GM19023 (cell line): Measurements from ENCODE around the gene POT1.

Experiments
- ATAC-seq: cut with Tn5 transposase; IDR thresholded peaks from one replicate; pipeline ENCODE4 v1.9.1; 2021; ENCODE audit warnings: mild to moderate bottlenecking, moderate library complexity; ENCODE audit not compliant: unreplicated experiment

POT1 gene

GRCh38 chr7:124912972-124913371 is 16.7 kb downstream of the POT1 start:
- no peak for ATAC-seq

- no peak for ATAC-seq
Measured at GRCh38 chr7:124909808-124910207, 19.8 kb downstream of the POT1 start.

DNA sequence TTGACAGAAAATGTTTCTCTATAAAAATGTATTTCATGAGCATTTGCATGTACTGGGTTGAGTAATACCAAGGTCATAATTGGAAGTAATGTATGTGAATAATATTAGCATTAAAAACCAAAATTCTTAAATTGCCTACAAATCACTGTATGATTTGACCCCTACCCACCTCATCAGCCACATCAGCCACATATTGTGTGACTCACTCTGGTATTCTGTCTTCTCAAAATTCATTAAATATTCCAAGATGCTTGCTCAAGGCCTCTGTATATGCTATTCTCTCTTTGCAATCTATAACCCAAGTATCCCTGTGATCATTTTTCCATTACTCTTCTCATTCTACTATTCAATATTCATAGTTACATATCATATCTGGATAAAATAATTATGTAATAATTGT is 21.4 kb downstream of the POT1 start:
- no peak for ATAC-seq

- ATAC-seq: no peak
Measured at GRCh38 chr7:124907490-124907889, 22.1 kb downstream of the POT1 start.

GRCh38 chr7:124898531-124898930 is 31.1 kb downstream of the POT1 start:
- no peak for ATAC-seq

GRCh38 chr7:124896001-124896400 is 33.6 kb downstream of the POT1 start:
- ATAC-seq: no peak

DNA sequence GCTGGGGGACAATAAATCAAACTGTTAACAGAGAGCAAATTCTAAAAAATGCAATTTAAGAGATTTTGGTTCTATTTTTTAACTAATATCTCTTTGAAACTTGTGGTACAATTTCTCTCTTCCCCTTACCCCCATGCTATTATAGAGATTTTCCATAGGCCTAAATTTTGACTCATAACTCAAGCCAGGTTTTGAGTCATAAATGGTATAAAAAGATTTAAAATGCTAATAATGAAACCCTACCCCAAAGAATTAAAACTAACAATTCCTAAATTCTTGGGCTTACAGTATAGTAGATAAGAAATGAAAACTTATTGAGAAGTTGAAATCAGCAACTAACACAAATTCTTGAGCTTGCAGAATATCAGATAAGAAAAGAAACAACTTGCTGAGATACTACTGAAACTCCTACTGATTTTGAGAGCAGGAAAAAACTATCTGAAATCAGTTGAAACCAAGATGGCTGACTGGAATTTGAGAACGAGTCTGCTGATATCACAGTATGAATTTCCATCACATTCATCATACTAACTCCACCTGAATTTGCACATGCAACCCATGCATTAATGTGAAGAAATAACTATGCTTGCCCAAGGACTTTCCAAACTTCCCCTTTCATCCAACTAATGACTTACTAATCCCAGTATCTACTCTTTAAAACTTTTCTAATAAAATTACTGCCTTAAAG is 36.3 kb downstream of the POT1 start:
- ATAC-seq: no peak

GRCh38 chr7:124887247-124887646 is 42.4 kb downstream of the POT1 start:
- no peak for ATAC-seq

GRCh38 chr7:124881981-124882380 is 47.6 kb downstream of the POT1 start:
- ATAC-seq: no peak

DNA sequence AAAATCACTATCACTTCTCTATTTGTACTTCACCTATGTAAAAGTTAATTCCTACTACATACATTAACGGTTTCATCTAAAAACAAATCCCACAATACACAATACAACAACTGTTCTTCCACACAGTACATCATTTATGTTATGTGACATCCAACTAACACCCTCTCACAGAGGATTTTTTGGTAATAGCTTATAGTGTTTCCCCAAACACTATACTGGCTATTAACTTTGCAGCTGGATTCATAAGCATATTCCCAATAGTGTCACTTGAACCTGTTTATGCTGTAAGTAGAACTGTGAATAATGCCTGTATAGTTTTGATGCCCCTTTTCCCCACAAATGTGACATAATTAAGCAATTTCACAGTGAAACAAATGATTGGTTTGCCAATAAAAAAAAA is 49.9 kb downstream of the POT1 start:
- no peak for ATAC-seq

DNA sequence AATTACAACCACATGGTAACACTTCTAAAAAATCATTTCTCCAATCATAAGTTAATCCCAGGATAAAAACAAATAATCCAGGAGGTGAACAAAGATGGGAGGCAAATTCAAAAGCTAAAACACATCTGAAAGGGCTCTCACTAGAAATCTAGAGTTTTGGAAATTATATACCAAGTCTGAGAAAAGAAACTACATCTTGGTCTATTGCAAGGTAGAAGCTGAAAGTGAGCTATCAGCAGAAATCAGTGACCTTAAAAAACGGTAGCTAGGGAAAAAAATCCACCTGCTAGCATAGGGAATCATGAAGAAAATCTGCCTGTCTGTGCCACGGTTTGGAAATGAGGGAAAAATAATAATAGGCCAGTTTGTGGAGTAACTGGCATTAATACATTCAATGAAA is 50.5 kb downstream of the POT1 start:
- ATAC-seq: no peak

GRCh38 chr7:124874644-124875163 is 54.9 kb downstream of the POT1 start:
- ATAC-seq: no peak

- no peak for ATAC-seq
Measured at GRCh38 chr7:124857672-124858235, 71.9 kb downstream of the POT1 start.

GRCh38 chr7:124856299-124856888 is 73.2 kb downstream of the POT1 start:
- ATAC-seq: no peak

DNA sequence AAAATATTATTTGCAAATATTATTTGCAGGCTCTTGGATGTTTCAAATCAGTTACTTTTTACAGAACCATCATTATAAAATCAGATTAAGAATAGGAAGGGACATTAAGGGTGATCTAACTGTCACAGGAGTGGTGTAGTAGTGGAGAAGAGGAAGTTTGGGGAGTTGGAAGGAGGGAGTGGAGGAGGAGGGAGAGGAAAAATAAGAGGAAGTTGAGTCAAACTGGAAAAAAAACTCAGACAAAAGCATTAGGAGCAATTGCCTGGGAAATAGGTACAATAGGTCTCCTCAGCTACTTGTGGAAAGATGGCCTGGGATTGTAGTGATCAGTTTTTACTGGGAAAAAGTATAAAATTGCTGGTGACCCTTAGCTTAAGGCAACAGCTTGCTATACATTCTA is 86.3 kb downstream of the POT1 start:
- ATAC-seq: no peak

- no peak for ATAC-seq
Measured at GRCh38 chr7:124840435-124840834, 89.2 kb downstream of the POT1 start.

GRCh38 chr7:124839687-124840086 is 89.9 kb downstream of the POT1 start:
- no peak for ATAC-seq

GRCh38 chr7:124836173-124836572 is 93.5 kb downstream of the POT1 start:
- ATAC-seq: no peak

- no peak for ATAC-seq
Measured at GRCh38 chr7:124818807-124819206, 110.8 kb downstream of the POT1 start.

DNA sequence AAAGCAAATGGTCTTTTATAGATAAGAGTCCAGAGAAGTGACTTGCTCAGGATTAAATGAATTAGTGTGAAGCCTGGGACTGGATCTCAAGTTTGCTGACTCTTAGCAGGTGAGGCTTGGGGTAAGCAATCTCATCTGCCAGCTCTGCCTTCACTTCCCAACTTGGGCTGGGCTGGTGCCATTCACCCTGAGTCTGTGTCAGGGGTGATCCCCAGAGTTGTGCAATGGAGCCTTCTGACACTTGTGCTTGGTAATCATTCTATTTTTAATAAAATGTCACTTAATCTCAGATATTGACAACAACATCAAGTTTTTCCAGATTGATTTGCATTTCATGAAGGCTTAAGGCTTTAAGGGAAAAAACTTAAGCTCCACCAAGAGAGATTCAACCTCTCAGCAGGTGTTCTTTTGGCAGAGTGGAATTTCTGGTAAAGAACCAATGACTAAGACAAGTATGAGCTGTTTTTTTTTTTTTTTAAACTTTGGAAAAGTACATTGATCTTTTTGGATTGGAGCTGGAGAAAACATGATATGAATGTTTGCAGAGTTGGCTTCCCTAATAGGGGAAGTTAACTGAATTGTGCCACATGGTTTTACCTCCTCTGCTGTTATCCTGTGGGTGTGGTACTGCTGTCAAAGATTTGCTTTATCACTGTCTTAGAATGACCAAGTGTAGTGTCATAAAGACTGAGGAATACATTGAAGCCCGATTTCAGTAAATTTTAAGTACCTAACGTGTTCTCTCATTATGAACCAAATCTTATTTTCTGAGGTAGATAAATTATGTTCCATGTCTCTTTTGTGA is 115.4 kb downstream of the POT1 start:
- ATAC-seq: no peak

GRCh38 chr7:124812764-124813163 is 116.9 kb downstream of the POT1 start:
- ATAC-seq: no peak

GRCh38 chr7:124811341-124811740 is 118.3 kb downstream of the POT1 start:
- no peak for ATAC-seq
